Esophagus squamous epithelium (tissue), 4 donors: ENCODE measurements around the gene CACNG3.

Experiments used
- POLR2A ChIP-seq, 4 donors: fragments of 450-650 bp; IDR thresholded peaks; one replicate each; pipeline ENCODE4 v1.6.1; 2017; ENCODE audit warnings: antibody characterized with exemption in 4 of 4, mild to moderate bottlenecking in 4 of 4, moderate library complexity in 3 of 4
- TF ChIP-seq, protein P1 (sequence below), 6 experiments: fragments of 450-650 bp in 4 of 6; fragments of 200-600 bp in 2 of 6; sonication (generic) in 2 of 6; IDR thresholded peaks; one replicate each; pipeline ENCODE4 v1.5.1; 2016 to 2019; ENCODE audit warnings: antibody characterized with exemption in 6 of 6, mild to moderate bottlenecking in 4 of 6, moderate library complexity in 4 of 6

DNA sequence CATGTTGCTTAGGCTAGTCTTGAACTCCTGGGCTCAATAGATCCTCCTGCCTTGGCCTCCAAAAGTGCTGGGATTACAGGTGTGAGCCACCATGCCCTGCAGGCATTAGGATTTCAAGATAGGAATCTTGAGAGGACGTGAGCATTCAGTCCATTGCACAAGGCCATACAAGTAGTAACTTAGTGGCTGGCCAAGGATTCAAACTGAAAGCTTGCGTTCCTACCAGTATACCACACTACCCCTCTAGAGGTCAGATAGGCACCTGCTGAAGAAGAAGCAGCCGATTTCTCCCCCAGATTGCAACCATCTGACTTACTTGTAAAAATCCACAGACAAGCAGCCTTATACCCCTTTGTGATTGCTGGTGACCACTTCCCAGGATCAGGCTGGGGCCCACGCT lies 80.9 kb downstream of the CACNG3 start:
- TF ChIP-seq, protein P1, sequence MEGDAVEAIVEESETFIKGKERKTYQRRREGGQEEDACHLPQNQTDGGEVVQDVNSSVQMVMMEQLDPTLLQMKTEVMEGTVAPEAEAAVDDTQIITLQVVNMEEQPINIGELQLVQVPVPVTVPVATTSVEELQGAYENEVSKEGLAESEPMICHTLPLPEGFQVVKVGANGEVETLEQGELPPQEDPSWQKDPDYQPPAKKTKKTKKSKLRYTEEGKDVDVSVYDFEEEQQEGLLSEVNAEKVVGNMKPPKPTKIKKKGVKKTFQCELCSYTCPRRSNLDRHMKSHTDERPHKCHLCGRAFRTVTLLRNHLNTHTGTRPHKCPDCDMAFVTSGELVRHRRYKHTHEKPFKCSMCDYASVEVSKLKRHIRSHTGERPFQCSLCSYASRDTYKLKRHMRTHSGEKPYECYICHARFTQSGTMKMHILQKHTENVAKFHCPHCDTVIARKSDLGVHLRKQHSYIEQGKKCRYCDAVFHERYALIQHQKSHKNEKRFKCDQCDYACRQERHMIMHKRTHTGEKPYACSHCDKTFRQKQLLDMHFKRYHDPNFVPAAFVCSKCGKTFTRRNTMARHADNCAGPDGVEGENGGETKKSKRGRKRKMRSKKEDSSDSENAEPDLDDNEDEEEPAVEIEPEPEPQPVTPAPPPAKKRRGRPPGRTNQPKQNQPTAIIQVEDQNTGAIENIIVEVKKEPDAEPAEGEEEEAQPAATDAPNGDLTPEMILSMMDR (IDR thresholded peaks at IDR 0.05) = no peak
- no peak for TF ChIP-seq POLR2A (IDR thresholded peaks at IDR 0.05)
